Inflammatory macrophage treated with lipopolysaccharide for 1 hour (primary cell): ENCODE data around the gene UBE4B.
"Not testable (repeated sequence)": the region's sequence is repeated elsewhere in the genome, so short reads cannot be mapped to it uniquely, and the experiment has no call there.

Experiments used
- DNase-seq, 2 donors: peaks; one replicate each; pipeline ENCODE4 v3.0.0-alpha.2; 2020 to 2022

UBE4B gene

DNA sequence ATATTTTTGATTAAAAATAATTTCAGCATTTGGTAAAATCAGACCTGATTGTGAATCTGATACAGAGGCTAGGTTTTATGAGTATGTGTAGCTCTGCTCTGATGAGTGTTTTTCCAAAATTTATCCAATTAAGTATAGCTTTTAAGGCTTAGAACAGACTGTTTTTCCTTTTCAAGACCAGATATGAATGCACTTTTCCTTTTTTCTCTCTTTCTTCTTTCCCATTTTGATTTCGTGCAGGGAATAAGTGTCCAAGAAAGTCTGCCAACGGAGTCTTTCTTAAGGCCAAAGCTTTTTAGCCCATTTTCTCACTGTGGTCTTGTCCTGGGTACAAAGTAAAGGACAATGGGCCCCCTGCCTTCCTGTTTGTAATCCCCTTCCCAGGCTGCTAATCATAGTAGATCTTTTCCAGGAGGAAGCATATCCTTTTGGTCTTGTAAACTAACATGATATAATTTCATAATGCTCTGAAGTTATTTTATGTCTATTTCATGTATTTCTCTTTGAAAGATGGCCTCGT is 180.5 kb downstream of the UBE4B start:
- DNase-seq: no peak

DNA sequence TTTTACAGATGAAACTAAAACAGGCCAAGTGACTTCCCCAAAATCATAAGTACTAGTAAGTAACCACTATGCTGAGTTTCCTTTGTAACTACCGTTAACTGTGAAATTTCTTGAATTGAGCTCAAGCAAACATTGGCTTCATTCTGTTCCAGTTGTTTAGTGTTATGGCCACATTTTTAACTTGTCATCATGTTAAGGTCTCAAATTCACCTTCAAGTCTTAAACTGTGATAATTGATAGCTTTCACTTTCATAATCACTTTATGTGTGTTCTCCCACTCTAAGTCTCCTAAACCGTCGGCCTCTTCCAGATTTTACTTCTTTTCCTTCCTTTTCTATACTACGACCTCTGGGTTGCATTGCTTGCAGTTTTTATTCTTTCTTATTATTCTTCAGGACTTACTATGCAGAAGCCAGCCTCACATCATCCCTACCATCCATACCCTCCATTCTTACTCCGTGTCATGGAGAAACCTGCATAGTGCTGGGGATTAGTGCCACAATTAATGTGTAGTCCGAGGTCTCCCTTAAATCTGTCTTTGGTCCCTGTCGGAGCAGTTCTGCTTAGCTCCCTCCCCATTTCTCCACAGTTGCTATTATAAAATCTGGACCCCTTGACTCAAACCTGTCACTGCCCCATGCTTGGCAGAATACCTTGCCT is 183.5 kb downstream of the UBE4B start:
- peak; percentile 12 to 23 for DNase-seq

DNA sequence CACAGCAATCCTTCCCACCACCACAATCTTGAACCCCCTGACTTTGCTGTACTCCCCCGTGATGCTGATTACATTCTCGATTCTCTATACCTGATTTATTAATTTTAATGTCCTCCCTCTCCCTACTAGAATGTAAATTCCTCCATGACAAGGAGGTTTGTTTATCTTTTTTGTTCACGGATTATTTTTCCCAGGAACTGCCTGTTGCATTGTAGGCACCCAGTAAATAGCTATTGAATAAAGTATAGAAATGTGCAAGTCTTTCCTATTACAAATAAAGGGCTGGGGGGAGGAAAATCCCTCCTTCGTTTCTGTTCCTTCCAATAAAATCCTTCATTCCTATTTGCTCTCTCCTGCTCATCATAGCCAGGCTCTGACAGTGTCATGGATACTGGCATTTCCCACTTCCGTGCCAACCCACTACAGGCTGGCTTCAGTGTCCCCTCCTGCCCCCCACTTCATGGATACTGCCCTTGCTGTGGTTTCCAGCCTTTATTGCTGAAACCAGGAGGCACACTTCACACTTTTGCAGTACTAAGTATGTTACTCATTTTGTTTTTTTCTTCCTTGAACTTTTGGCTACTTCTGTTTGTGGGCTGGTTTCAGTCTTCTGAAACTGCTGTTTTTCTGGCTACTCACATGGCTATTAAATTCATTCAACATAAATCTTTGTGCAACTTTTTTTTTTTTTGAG is 185.1 kb downstream of the UBE4B start:
- peak; percentile 67 to 84 for DNase-seq

DNA sequence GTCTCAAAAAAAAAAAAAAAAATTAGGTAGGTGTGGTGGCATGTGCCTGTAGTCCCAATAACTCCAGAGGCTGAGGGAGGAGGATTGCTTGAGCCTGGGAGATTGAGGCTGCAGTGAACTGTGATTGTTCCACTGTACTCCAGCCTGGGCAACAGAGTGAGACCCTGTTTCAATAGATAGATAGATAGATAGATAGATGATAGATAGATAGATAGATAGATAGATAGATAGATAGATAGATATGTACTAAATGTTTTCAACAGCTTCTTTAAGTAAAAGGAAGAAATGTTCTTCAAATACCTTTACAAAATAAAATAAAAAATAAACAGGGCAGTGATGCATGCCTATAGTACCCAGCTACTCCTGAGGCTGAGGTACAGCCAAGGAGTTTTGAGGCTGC is 187.4 kb downstream of the UBE4B start:
- DNase-seq: no peak

DNA sequence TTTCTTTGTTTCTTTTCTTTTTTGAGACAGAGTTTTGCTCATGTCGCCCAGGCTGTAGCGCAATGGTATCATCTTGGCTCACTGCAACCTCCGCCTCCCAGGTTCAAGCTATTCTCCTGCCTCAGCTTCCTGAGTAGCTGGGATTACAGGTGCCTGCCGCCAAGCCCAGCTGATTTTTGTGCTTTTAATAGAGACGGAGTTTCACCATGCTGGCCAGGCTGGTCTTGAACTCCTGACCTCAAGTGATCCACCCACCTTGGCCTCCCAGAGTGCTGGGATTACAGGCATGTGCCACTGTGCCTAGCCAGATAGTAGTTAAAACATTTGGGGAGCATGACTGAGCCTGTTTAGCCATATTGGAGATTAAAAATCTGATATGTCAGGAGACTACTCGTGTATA is 187.9 kb downstream of the UBE4B start:
- DNase-seq: not testable (repeated sequence)

DNA sequence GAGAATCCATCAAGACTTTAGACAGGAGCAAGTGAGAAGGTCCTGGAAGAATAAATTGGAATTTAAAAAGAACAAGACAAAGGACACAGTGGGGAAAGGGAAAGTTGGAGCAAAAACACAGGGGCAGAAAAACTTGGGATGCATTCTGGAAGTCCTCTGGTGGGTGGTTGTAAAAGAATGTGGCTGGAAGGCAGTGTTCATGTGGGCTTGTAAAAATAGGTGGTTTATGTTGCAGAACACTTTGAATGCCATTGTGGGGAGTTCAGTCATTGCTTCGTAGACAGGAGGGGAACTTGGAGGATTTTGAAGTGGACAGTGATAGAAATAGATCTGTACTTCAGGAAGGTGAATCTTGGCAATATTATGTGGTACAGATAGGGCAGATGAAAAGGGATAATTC is 192.8 kb downstream of the UBE4B start:
- no peak for DNase-seq

DNA sequence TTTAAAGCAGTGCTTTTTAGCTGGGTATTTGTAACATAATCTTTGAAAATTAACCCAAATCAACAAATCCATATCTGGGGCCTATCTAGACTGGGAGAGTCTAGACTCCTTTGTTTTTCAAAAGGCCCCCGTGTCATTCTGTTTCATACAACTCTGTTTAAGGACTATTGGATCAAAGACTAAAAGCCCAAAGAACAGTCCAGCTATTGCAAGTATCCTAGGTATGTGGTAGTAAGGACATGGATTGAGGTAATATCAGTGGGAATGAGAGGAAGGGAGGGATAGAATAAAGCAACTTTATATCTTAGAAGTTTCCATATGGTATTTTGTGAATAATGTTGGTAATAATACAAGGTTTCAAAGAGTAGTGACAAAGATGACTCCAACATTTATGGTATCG is 195.8 kb downstream of the UBE4B start:
- DNase-seq: no peak

DNA sequence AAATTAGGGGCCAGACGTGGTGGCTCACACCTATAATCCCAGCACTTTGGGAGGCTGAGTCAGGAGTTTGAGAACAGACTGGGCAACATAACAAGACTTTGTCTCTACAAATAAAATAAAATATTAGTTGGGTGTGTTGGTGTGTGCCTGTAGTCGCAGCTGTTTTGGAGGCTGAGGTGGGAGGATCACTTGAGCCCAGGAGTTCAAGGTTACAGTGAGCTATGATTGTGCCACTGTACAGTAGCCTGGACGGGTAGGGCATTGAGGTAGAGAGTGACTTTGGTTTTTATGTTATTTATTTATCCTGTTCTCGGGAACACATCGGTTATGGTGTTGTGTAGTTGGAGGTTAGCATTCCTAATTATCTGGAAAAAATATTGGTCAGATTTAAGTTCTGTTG is 197.1 kb downstream of the UBE4B start:
- DNase-seq: no peak
